Kidney (tissue), 14 donors: ENCODE data around the gene WDR53. TPM values are rescaled to one million over a fixed set of nuclear protein-coding genes. Genes with fewer than 3 reads are reported as not detected.
"Not testable (repeated sequence)": the region's sequence is repeated elsewhere in the genome, so short reads cannot be mapped to it uniquely, and the experiment has no call there.

Experiments
- DNase-seq, 5 donors: peaks; one replicate each; pipeline ENCODE4 v3.0.0-alpha.2; 2013 to 2020
- FAIRE-seq: peaks from 2 replicates; lab custom pipeline; 2012; peaks lifted over from hg19 to GRCh38; lab: Jason Lieb, UNC
- H3K27ac ChIP-seq, 2 donors: one replicate each; pipeline ENCODE4 v1.7.0; 2013; ENCODE audit warnings: low read depth in 2 of 2, low read length in 2 of 2, inconsistent platforms in 1 of 2
- H3K27me3 ChIP-seq: one replicate; pipeline ENCODE4 v1.7.1; 2013; ENCODE audit warnings: low read length, inconsistent platforms; ENCODE audit not compliant: control insufficient read depth, insufficient read depth
- H3K36me3 ChIP-seq, 3 donors: one replicate each; pipeline versions ENCODE4 v1.7.0 to v1.7.1; 2013; ENCODE audit warnings: low read length in 3 of 3, control low read depth in 1 of 3, inconsistent platforms in 1 of 3; ENCODE audit not compliant: insufficient read depth in 3 of 3, control insufficient read depth in 2 of 3
- H3K4me1 ChIP-seq, 3 donors: one replicate each; pipeline versions ENCODE4 v1.7.0 to v1.7.1; 2013; ENCODE audit warnings: low read length in 3 of 3, inconsistent platforms in 1 of 3, low read depth in 1 of 3; ENCODE audit not compliant: control insufficient read depth in 2 of 3, insufficient read depth in 2 of 3
- H3K4me3 ChIP-seq, 3 donors: one replicate each; pipeline versions ENCODE4 v1.7.0 to v1.8.1; 2013; ENCODE audit warnings: low read length in 3 of 3, control low read depth in 1 of 3, inconsistent platforms in 1 of 3
- H3K9ac ChIP-seq, 3 donors: one replicate each; pipeline versions ENCODE4 v1.7.0 to v1.7.1; 2013; ENCODE audit warnings: low read length in 3 of 3, control low read depth in 1 of 3, inconsistent platforms in 1 of 3
- H3K9me3 ChIP-seq, 3 donors: one replicate each; pipeline versions ENCODE4 v1.7.0 to v1.7.1; 2013; ENCODE audit warnings: low read length in 3 of 3, control low read depth in 1 of 3, inconsistent platforms in 1 of 3; ENCODE audit not compliant: control insufficient read depth in 2 of 3, insufficient read depth in 1 of 3
- CTCF ChIP-seq: IDR thresholded peaks from 3 replicates; pipeline ENCODE4 v1.5.1; 2012; ENCODE audit warnings: mild to moderate bottlenecking, moderate library complexity, borderline replicate concordance; ENCODE audit not compliant: insufficient read depth; ENCODE audit errors: extremely low read depth
- intact Hi-C: fragments of 100-400 bp; cut with DNase I; formaldehyde crosslinking; loops from one replicate; pipeline ENCODE4 v1.11.1; 2022
- polyA plus RNA-seq: library from polyadenylated mRNA; stranded (reverse); fragments of 350-450 nt; fragmentation: Illumina TruSeq; extraction: RNeasy Lipid Tissue Mini Kit (QIAGEN cat#74804); gene quantifications from one replicate; pipeline ENCODE4 v1.2.3, GENCODE V29; 2014; ENCODE audit warnings: low read depth, low replicate concordance; ENCODE audit not compliant: insufficient read depth
- total RNA-seq: library from RNA; stranded (reverse); fragmentation: NEBNext Ultra II Directional; extraction: Animal tissue kit (Norgen Biotek cat#: 25700); gene quantifications from one replicate; pipeline ENCODE4 v1.2.1, GENCODE V29; 2021
- donor health status: control.
- donor health status: control.
- donor health status: control.
- donor health status: control.
- donor health status: control.
- donor health status: DM: yes; HTN: yes; CAD: no.
- donor health status: Normal renal cell carcinoma (clear cell type).

WDR53 gene
- total and polyA plus RNA-seq, 2 donors from 2014 or later, result 9.0 to 12.3 TPM

- intact Hi-C loops, result no loop called here
- DNase-seq (no peak), FAIRE-seq (no peak)
- peaks cover 0 to 17% (median 13%) of the 10 kb centered on the region in 3 donors for H3K9me3 ChIP-seq
- no peaks in the 10 kb centered on the region for H3K36me3 ChIP-seq
- H3K27ac ChIP-seq, result no peak overlapping the region
- no peak overlapping the region for H3K4me3 ChIP-seq
- no peak overlapping the region for H3K9ac ChIP-seq
- TF ChIP-seq CTCF, result no peak
- no peaks in the 10 kb centered on the region for H3K27me3 ChIP-seq
- no peaks in the 10 kb centered on the region for H3K4me1 ChIP-seq
These were observed 44.5 kb downstream of the WDR53 start for GRCh38 chr3:196523841-196524240.

GRCh38 chr3:196521291-196521690 is 47.1 kb downstream of the WDR53 start:
- H3K9ac ChIP-seq, H3K4me3 ChIP-seq, H3K27me3 ChIP-seq, intact Hi-C loops, DNase-seq, FAIRE-seq, H3K4me1 ChIP-seq, H3K36me3 ChIP-seq, H3K27ac ChIP-seq: not testable (repeated sequence)
- H3K9me3 ChIP-seq, result peaks cover 1 to 28% (median 17%) of the 10 kb centered on the region in 3 donors

- peak in 1 of 5 donors; percentile 7 for DNase-seq
- Histone ChIP-seq H3K4me3 (no peak overlapping the region), H3K9ac (no peak overlapping the region), H3K27ac (no peak overlapping the region), H3K36me3 (no peaks in the 10 kb centered on the region), H3K4me1 (no peaks in the 10 kb centered on the region), H3K27me3 (no peaks in the 10 kb centered on the region), H3K9me3 (peaks cover 1 to 28% (median 17%) of the 10 kb centered on the region in 3 donors)
- no peak for FAIRE-seq
- no peak for TF ChIP-seq CTCF
- intact Hi-C loops, result no loop called here
These were observed 48.7 kb downstream of the WDR53 start for GRCh38 chr3:196519718-196520082.

- Histone ChIP-seq H3K36me3 (no peaks in the 10 kb centered on the region), H3K9me3 (peaks cover 1 to 28% (median 17%) of the 10 kb centered on the region in 3 donors), H3K9ac (no peak overlapping the region), H3K4me3 (no peak overlapping the region), H3K4me1 (no peaks in the 10 kb centered on the region), H3K27me3 (no peaks in the 10 kb centered on the region), H3K27ac (no peak overlapping the region)
- peak; percentile 25 for TF ChIP-seq CTCF
- intact Hi-C loops, result no loop called here
- DNase-seq, result peak in 1 of 5 donors; percentile 12
- FAIRE-seq, result no peak
These were observed 49.2 kb downstream of the WDR53 start for GRCh38 chr3:196518966-196519717.
